ENCODE data around the gene NXPH1.

Gene NXPH1

GRCh38 chr7:8433477-8434289 is at the start of gene NXPH1:
Gene NXPH1, plus strand, starts transcription at chr7:8433609.
- in situ Hi-C loops (cut with HindIII; ENCODE audit: low sequenced_read_pairs): no loop called here

GRCh38 chr7:8384901-8385300 is 48.5 kb upstream of the NXPH1 start:
- in situ Hi-C loops (cut with HindIII; ENCODE audit: low sequenced_read_pairs): no loop called here

GRCh38 chr7:8386926-8387550 is 46.4 kb upstream of the NXPH1 start:
- in situ Hi-C loops (cut with HindIII; ENCODE audit: low sequenced_read_pairs): no loop called here

- in situ Hi-C loops (cut with HindIII; ENCODE audit: low sequenced_read_pairs): no loop called here
Observed at GRCh38 chr7:8387551-8388256, 45.7 kb upstream of the NXPH1 start.

GRCh38 chr7:8388257-8388625 is 45.2 kb upstream of the NXPH1 start:
- in situ Hi-C loops (cut with HindIII; ENCODE audit: low sequenced_read_pairs): no loop called here

GRCh38 chr7:8389593-8390261 is 43.7 kb upstream of the NXPH1 start:
- in situ Hi-C loops (cut with HindIII; ENCODE audit: low sequenced_read_pairs): no loop called here

GRCh38 chr7:8390262-8390626 is 43.2 kb upstream of the NXPH1 start:
- in situ Hi-C loops (cut with HindIII; ENCODE audit: low sequenced_read_pairs): no loop called here

GRCh38 chr7:8391353-8392062 is 41.9 kb upstream of the NXPH1 start:
- in situ Hi-C loops (cut with HindIII; ENCODE audit: low sequenced_read_pairs): no loop called here

- in situ Hi-C loops (cut with HindIII; ENCODE audit: low sequenced_read_pairs): no loop called here
Observed at GRCh38 chr7:8396294-8396693, 37.1 kb upstream of the NXPH1 start.

- in situ Hi-C loops (cut with HindIII; ENCODE audit: low sequenced_read_pairs): no loop called here
Observed at GRCh38 chr7:8408871-8409270, 24.5 kb upstream of the NXPH1 start.

- in situ Hi-C loops (cut with HindIII; ENCODE audit: low sequenced_read_pairs): no loop called here
Observed at GRCh38 chr7:8411103-8411502, 22.3 kb upstream of the NXPH1 start.

GRCh38 chr7:8413600-8413999 is 19.8 kb upstream of the NXPH1 start:
- in situ Hi-C loops (cut with HindIII; ENCODE audit: low sequenced_read_pairs): no loop called here

GRCh38 chr7:8418629-8419245 is 14.7 kb upstream of the NXPH1 start:
- in situ Hi-C loops (cut with HindIII; ENCODE audit: low sequenced_read_pairs): no loop called here

- in situ Hi-C loops (cut with HindIII; ENCODE audit: low sequenced_read_pairs): no loop called here
Observed at GRCh38 chr7:8422177-8422576, 11.2 kb upstream of the NXPH1 start.

GRCh38 chr7:8423057-8423456 is 10.4 kb upstream of the NXPH1 start:
- in situ Hi-C loops (cut with HindIII; ENCODE audit: low sequenced_read_pairs): no loop called here

GRCh38 chr7:8425223-8425622 is 8.2 kb upstream of the NXPH1 start:
- in situ Hi-C loops (cut with HindIII; ENCODE audit: low sequenced_read_pairs): no loop called here

GRCh38 chr7:8430643-8431042 is 2.8 kb upstream of the NXPH1 start:
- in situ Hi-C loops (cut with HindIII; ENCODE audit: low sequenced_read_pairs): no loop called here

- in situ Hi-C loops (cut with HindIII; ENCODE audit: low sequenced_read_pairs): no loop called here
Observed at GRCh38 chr7:8434290-8435002, 1.0 kb downstream of the NXPH1 start.

- in situ Hi-C loops (cut with HindIII; ENCODE audit: low sequenced_read_pairs): no loop called here
Observed at GRCh38 chr7:8435095-8435494, 1.7 kb downstream of the NXPH1 start.
